Subcutaneous abdominal adipose tissue (tissue), 5 donors: ENCODE results near the gene P2RX7.

Experiments
- H3K27ac ChIP-seq: one replicate; pipeline ENCODE4 v1.7.0; 2013; ENCODE audit warnings: low read depth, mild to moderate bottlenecking, inconsistent platforms, low read length, moderate library complexity
- H3K27me3 ChIP-seq, 5 donors: one replicate each; pipeline ENCODE4 v1.7.0; 2013; ENCODE audit warnings: low read length in 5 of 5, inconsistent platforms in 1 of 5; ENCODE audit not compliant: control insufficient read depth in 5 of 5, insufficient read depth in 4 of 5
- H3K36me3 ChIP-seq, 5 donors: one replicate each; pipeline ENCODE4 v1.7.0; 2013; ENCODE audit warnings: low read length in 5 of 5; ENCODE audit not compliant: control insufficient read depth in 5 of 5, insufficient read depth in 5 of 5
- H3K4me1 ChIP-seq, 5 donors: one replicate each; pipeline ENCODE4 v1.7.0; 2013; ENCODE audit warnings: low read length in 5 of 5, mild to moderate bottlenecking in 3 of 5, moderate library complexity in 1 of 5; ENCODE audit not compliant: control insufficient read depth in 5 of 5, insufficient read depth in 5 of 5
- H3K4me3 ChIP-seq, 5 donors: one replicate each; pipeline ENCODE4 v1.7.0; 2013; ENCODE audit warnings: low read length in 5 of 5, low read depth in 1 of 5
- H3K9ac ChIP-seq, 5 donors: one replicate each; pipeline ENCODE4 v1.7.0; 2013; ENCODE audit warnings: low read length in 5 of 5, mild to moderate bottlenecking in 4 of 5, moderate library complexity in 3 of 5
- H3K9me3 ChIP-seq, 5 donors: one replicate each; pipeline ENCODE4 v1.7.0; 2013; ENCODE audit warnings: low read length in 5 of 5; ENCODE audit not compliant: control insufficient read depth in 5 of 5
- donor health status: healthy.
- donor health status: healthy.
- donor health status: healthy.
- donor health status: healthy.
- donor health status: healthy.

Gene P2RX7

DNA sequence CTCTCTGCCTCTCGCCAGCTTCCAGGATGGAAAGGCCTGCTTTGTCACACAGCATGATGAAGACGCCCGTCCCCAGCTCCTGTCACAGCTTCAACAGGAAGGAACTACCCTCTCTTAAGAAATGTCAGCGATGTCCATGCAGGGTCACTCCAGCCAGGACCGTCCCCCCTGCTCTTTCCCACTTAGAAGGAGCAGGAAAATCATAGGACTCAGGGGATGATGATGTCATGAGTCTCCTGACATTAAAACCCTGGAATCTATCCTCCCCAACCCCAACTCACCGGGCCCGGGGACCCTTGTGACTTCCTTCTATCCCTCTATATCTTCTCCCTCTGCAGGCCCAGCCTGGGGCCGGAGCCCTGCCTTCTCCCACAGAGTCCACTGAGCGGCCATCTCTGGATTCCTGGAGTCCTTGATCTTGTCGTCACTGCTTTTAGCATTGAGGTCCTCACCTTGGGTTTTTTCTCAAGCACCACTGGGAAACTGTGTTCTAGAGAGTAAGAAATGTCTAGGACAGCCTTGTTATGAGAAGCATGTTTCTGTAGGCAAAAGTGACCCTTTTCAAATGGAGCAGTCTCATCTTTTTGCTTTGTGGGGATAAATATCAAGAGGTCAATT is 42.8 kb upstream of the P2RX7 start:
- H3K4me3 ChIP-seq, result no peak overlapping the region
- H3K4me1 ChIP-seq, result peaks cover 0 to 27% (median 3%) of the 10 kb centered on the region in 5 donors
- no peak overlapping the region for H3K27ac ChIP-seq
- H3K9me3 ChIP-seq, result no peaks in the 10 kb centered on the region
- H3K27me3 ChIP-seq, result peaks cover 0 to 7% (median 0%) of the 10 kb centered on the region in 5 donors
- no peaks in the 10 kb centered on the region for H3K36me3 ChIP-seq
- no peak overlapping the region for H3K9ac ChIP-seq

DNA sequence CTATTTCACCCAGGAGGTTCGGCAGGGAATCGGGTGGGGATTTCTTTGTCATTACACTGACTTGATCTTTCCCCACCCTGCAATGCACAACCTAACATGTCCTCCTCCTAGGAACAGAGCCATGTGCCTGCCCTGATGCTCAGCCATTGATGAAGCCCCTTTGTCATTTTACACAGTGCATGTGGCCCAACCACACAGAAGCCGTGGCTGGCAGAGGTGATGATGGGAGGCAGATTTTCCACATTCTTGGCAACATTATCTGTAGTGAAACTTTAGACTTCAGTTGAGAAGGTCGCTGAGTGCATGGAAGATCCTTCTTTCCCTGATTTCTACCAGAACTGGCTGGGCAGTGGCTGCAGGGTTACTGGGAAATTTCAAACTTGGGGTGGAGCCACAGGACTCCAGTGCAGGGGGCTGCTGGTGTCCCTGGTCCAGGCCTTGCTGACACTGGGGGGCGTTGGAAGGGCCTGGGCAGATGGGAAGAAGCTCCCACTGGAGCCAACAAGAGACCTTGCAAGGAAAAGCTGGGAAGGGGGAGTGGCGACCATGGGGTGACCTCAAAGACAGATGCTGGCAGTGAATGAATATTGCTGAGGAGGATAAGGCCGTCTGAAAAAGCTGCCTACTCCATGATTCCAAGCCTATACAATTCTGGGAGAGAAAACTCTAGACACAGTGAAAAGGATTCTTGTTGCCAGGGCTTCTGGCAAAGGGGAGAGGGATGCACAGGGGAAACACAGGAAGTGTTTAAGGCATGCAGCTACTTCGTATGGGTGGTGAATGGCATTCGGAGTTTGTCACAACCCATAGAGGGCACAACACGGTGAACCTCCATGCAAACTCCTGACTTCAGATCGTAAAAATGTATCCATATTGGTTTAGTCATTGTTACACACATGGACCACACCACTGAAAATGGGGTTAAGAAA is 41.8 kb upstream of the P2RX7 start:
- no peak overlapping the region for H3K4me3 ChIP-seq
- H3K4me1 ChIP-seq, result peaks cover 5 to 36% (median 8%) of the 10 kb centered on the region in 5 donors
- H3K27me3 ChIP-seq, result peaks cover 0 to 10% (median 4%) of the 10 kb centered on the region in 5 donors
- no peak overlapping the region for H3K27ac ChIP-seq
- H3K36me3 ChIP-seq, result no peaks in the 10 kb centered on the region
- H3K9me3 ChIP-seq, result no peaks in the 10 kb centered on the region
- H3K9ac ChIP-seq, result no peak overlapping the region

DNA sequence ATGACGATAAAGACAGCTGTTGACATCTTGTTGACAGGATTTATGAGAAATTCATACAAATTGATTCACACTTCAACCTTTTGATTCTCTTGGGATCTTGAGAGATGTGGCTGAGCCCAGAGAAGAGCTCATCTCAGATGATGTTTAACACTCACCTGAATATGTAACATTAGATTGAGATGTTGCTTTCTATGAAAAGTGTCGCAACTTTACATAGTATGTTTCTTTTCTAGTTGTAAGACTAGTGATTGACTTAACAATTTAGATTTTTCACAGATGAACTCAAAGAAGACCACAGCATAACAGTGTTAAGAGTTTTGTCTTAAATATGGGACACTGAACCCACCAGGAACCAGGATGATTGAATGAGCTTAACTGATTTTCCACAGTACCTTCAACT is 40.6 kb upstream of the P2RX7 start:
- H3K4me3 ChIP-seq, result no peak overlapping the region
- no peaks in the 10 kb centered on the region for H3K36me3 ChIP-seq
- no peak overlapping the region for H3K9ac ChIP-seq
- H3K27me3 ChIP-seq, result peaks cover 0 to 10% (median 4%) of the 10 kb centered on the region in 5 donors
- peaks cover 7 to 40% (median 9%) of the 10 kb centered on the region in 5 donors for H3K4me1 ChIP-seq
- H3K9me3 ChIP-seq, result no peaks in the 10 kb centered on the region
- no peak overlapping the region for H3K27ac ChIP-seq

DNA sequence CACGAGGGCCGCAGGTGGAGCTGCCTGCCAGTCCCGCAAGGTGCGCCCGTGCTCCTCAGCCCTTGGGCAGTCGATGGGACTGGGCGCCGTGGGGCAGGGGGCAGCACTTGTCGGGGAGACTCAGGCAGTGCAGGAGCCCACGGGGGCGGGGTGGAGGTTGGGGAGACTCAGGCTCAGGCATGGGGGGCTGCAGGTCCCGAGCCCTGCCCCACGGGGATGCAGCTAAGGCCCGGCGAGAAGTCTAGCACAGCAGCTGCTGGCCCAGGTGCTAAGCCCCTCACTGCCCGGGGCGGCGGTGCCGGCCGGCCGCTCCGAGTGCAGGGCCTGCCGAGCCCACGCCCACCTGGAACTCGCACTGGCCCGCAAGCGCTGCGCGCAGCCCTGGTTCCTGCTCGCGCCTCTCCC is 39.2 kb upstream of the P2RX7 start:
- Histone ChIP-seq H3K36me3 (no peaks in the 10 kb centered on the region), H3K4me1 (peaks cover 7 to 31% (median 9%) of the 10 kb centered on the region in 5 donors), H3K27me3 (peaks cover 0 to 10% (median 4%) of the 10 kb centered on the region in 5 donors), H3K27ac (no peak overlapping the region), H3K9me3 (no peaks in the 10 kb centered on the region), H3K9ac (no peak overlapping the region), H3K4me3 (no peak overlapping the region)

DNA sequence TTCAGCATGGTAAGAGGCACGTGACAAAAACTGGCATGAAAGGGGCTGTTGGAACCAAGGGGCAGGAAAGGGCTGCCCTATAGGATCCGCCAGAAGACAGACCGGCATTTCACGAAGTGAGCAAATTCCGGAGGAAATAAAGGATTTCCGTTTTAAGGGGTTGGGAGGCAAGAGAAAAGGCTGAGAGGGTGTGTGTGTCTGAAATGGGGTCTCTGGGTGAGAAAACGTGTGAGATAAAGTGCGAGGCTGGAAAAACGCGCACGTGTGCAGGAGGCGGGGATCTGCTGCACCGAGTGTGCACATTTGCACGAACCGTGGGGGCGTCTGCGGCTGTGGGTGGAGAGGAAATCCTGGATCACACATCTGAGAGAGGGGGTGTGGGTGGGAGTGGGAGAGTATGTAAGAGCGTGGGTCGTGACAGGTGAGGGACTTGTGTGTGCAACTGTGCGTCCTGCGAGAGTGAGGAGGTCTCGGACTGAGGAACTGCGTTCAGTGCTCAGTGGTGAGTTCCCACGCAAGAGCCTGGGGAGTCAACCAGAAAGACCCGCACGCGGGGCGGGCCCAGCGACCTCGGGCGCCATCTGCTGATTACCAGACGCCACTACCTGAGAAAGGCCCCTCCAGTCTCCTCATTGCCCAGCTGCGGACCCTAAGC is 37.0 kb upstream of the P2RX7 start:
- Histone ChIP-seq H3K36me3 (no peaks in the 10 kb centered on the region), H3K27ac (no peak overlapping the region)

DNA sequence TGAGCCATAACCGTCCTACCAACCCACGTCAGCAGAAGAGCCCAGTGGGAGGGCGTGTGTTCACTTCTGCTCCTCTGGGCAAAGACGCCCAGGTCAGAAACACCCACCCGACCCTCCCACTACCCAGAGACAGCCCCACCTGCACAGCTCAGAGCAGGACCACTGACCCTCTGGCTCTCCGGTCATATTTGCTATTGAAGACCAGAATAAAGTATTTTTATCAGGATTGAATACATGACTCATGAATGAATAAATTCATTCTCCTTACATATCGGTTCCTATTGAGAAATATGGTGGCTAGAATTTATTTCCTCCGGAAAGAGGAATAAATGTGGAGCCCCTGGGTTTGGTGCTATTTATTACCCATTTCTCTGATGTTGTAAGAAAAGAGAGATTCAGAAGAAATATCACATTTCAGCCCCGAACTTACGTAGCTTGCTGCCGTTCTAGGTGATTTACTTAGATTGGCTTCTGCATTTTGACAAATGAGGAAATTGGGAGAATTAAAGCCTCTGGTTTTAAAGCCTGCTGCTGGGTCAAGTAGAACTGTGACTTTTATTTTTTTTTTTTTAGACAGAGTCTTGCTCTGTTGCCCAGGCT is 36.4 kb upstream of the P2RX7 start:
- no peaks in the 10 kb centered on the region for H3K36me3 ChIP-seq
- peak overlapping the region in 3 of 5 donors; percentile 62 to 71 (median 71) for H3K4me3 ChIP-seq
- H3K4me1 ChIP-seq, result peaks cover 4 to 14% (median 9%) of the 10 kb centered on the region in 5 donors
- H3K27ac ChIP-seq, result no peak overlapping the region
- peak overlapping the region in 1 of 5 donors; percentile 60 for H3K9ac ChIP-seq
- H3K9me3 ChIP-seq, result peaks cover 0 to 5% (median 3%) of the 10 kb centered on the region in 5 donors
- H3K27me3 ChIP-seq, result peaks cover 0 to 10% (median 4%) of the 10 kb centered on the region in 5 donors

More for the DNA sequence above, 37.0 kb upstream of the P2RX7 start:
- Histone ChIP-seq H3K4me3 (peak overlapping the region; percentile 54 to 81 (median 71)), H3K4me1 (peaks cover 4 to 14% (median 9%) of the 10 kb centered on the region in 5 donors), H3K9ac (peak overlapping the region in 3 of 5 donors; percentile 35 to 60 (median 59)), H3K27me3 (peaks cover 0 to 10% (median 4%) of the 10 kb centered on the region in 5 donors), H3K9me3 (peaks cover 0 to 5% (median 3%) of the 10 kb centered on the region in 5 donors)

DNA sequence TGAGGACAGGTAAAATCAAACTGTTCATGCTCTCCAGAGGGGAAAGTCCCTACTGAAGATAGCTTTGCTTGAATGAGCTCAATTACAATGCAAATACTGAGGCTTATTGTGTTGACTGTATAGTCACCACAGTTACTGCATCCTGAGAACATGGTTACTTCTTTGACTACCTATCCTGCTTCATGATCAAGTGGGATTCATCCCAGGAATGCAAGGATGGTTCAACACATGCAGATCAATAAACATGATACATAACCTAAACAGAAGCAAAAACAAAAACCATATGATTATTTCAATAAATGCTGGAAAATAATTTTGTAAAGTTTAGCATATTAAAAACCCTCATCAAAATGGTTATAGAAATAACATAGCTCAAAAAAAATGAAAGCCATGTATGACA is 32.9 kb upstream of the P2RX7 start:
- no peaks in the 10 kb centered on the region for H3K36me3 ChIP-seq

DNA sequence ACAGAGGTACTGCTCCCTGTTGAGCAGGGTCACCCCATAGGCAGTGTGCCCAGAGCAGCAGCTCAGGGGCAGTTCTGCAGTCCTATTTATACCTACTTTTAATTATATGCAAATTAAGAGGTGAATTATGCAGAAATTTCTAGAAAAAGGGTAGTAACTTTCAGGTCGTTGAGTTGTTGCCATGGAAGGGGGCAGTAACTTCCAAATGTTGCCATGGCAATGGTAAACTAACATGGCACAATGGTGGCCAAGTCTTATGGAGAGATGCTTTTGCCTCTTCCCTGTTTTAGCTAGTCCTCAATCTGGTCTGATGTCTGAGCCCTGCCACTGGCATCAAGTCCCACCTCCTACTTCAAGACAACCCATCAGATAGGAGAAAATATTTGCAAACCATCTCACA is 30.4 kb upstream of the P2RX7 start:
- Histone ChIP-seq H3K4me3 (no peak overlapping the region), H3K27ac (no peak overlapping the region), H3K36me3 (no peaks in the 10 kb centered on the region), H3K27me3 (no peaks in the 10 kb centered on the region), H3K9me3 (peaks cover 0 to 5% (median 3%) of the 10 kb centered on the region in 5 donors), H3K9ac (no peak overlapping the region), H3K4me1 (no peaks in the 10 kb centered on the region)

More for the DNA sequence above, 32.9 kb upstream of the P2RX7 start:
- Histone ChIP-seq H3K9ac (no peak overlapping the region), H3K9me3 (peaks cover 0 to 5% (median 3%) of the 10 kb centered on the region in 5 donors), H3K27ac (no peak overlapping the region), H3K4me3 (no peak overlapping the region), H3K27me3 (peaks cover 0 to 4% (median 3%) of the 10 kb centered on the region in 5 donors), H3K4me1 (peaks cover 4 to 14% (median 9%) of the 10 kb centered on the region in 5 donors)

DNA sequence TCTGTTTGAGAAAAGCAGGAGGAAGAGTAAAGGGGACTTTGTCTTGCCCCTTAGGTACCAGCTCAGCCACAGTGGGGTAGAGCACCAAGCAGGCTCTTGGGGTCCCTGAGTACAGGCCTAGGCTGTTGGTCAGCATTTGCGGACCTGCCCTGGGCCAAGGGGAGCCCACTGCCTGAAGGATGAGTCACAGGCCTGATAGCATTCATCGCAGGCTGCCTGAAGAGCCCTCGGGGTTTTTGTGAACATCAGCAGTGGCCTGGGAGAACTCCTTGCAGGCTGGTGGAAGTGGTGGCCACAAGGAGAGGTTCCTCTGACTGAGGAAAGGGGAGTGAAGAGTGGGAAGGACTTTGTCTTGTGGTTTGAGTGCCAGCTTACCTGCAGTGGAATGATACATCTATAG is 25.0 kb upstream of the P2RX7 start:
- H3K4me3 ChIP-seq, result no peak overlapping the region
- no peaks in the 10 kb centered on the region for H3K9me3 ChIP-seq
- peaks cover 0 to 3% (median 0%) of the 10 kb centered on the region in 5 donors for H3K4me1 ChIP-seq
- H3K9ac ChIP-seq, result no peak overlapping the region
- H3K36me3 ChIP-seq, result no peaks in the 10 kb centered on the region
- H3K27me3 ChIP-seq, result no peaks in the 10 kb centered on the region
- H3K27ac ChIP-seq, result no peak overlapping the region
